Measurements from ENCODE around the gene ZBTB46.

- TF ChIP-seq CTCF (conservative IDR thresholded peaks at IDR 0.05) = no peak
- TF ChIP-seq EZH2 (IDR thresholded peaks at IDR 0.05; ENCODE audit: low read depth) = no peak
These were observed 39.4 kb downstream of the ZBTB46 start for GRCh38 chr20:63791497-63792156.
